Stimulated activated CD8-positive, alpha-beta memory T cell treated with anti-CD3 and anti-CD28 coated beads, Interleukin-12 subunit alpha, Interleukin-12 subunit beta, amount 100 ng/mL, for 1 hour (primary cell): Measurements from ENCODE around the gene NTF3.

ENCODE experiments used
- DNase-seq: peaks from one replicate; pipeline ENCODE4 v3.0.0-alpha.2; 2020; ENCODE audit warnings: low read depth

The NTF3 gene

DNA sequence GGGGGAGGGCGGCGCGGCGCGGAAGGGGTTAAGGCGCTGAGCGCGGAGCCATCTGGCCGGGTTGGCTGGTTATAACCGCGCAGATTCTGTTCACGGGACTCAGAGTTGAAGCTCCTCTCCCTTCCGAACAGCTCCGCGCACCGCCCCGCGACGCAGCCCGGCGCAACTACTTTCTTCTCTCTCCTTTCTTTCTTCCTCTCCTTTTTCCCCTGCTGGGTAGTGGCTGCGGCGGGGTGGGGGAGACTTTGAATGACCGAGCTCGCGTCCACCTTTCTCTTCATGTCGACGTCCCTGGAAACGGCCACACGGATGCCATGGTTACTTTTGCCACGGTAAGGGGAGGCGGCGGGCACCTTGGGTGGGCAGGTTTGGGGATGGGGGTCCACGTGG lies at the start of gene NTF3:
Gene NTF3, plus strand, starts transcription at position 98 of the 390 bp plus-strand sequence. Its CDS starts 217 bp downstream, at position 315.
- no peak for DNase-seq

DNA sequence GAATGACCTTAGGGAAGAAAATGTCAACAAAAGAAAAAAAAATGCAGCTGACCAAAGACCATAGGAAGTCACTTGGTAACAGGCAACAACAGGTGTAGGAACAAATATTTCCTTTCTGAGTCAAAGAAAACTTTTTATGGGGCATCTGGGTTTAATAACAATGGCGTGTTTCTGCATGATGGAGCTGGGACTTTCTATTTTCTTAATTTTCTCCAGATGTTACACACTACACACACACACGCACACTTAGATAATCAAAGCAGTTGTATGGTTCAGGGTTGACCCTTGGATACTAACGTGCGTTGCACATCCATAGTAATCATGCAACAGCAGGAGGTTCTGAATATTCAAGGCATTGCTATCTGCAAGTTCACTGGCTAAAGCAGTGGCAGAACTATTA lies 47.9 kb upstream of the NTF3 start:
- DNase-seq: no peak

DNA sequence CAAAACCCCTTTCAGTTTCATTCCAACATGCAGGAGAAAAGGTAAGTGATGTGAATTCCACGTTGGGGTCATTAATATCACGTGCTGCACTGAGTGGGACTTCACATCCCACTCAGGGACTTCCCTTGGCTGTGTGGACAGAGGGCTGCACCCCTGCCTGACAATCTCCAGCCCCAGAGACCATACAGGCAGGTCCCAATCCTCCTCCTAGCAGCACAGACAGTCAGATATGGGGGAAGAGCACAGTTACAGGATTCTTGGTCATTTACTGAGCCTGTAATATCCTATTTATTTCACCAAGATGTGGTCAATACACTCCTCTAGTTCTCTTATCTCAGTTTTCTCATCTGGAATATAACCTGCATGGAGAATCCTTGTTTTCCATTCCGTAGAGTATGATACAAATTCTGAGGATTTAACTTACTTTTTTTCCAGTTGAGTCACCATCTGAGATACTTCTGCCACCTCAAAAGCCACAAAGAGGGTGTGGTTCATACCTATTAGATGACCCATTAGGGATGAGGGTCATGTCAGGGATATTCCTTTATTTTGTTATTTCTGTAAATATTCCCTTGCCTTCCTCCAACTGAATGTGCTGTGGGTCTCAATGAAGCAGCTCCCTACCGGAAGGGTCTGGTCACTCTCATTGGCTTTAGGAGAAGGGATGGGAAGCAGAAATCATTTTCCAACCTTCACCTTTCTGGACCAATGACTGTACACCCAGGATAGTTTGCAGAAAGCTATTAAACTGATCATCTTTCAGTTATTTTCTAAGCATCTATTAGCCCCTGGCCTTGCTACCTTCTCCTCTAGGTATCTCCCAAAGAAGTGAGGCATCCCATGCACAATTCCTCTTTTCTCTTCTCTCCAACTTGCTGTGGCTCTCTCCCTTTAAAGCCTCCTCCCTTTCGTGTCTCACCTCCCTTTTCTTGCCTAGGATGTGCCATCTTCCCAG lies 43.0 kb upstream of the NTF3 start:
- no peak for DNase-seq

DNA sequence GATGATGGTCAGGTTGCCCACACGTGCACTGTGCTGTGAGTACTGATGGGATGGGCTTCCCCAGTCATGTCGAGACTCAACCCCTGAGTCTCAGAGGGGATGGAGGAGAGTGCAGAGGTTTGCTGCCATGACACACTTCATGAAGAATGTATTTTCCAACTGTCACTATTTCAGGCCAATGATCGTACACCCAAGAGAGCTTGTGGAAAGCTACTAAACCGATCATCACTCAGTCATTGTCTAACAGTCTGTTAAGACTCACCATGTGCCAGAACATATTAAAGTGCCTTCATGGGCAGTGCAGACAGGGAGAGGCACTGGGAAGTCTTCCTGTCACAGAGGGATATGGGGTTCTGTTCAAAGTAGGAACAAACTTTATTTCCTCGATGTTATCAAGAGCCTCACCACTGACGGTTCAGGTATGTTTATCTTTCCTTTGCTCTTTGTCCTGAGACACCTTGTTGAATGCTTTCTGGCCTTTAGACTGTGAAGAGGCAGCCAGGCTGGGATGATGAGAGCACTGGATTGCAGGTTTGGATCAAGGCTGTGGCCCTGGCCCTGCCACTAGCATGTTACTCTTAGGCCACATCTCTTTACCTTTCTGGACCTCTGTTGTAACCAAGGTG lies 41.6 kb upstream of the NTF3 start:
- no peak for DNase-seq

DNA sequence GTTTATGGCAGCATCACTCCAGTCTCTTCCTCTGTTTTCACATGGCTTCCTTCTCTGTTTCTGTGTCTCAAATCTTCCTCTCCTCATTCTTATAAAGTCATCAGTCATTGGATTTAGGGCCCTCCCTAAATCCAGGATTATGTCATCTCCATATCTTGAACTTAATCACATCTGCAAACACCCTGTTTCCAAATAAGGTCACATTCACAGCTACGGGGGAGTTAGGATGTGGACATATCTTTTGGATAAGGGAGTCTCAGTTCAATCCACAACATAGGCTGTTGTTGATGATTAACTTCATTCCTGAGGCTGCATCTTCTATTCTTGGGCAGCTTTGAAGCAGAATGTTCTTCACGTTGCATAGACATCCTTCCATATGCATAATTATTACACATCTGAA lies 40.3 kb upstream of the NTF3 start:
- no peak for DNase-seq

DNA sequence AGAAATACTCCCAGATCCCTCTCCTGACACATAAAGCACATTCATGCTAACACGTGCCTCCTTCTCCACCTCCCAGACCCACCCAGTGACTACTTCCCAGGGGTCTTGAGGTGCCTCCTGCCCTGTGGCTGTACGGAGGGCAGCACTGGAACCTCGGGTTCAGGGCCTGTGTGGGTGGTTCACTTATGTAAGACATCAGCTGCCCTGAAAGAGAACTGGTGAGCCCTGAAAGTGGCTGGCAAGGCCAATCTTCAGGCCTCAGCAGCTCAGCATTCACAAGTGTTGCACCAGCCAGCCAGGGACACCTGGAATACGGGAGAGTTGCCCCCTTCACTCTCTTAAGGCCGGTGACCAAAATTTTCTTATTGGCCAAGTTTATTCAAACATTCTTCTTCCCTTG lies 38.9 kb upstream of the NTF3 start:
- no peak for DNase-seq

DNA sequence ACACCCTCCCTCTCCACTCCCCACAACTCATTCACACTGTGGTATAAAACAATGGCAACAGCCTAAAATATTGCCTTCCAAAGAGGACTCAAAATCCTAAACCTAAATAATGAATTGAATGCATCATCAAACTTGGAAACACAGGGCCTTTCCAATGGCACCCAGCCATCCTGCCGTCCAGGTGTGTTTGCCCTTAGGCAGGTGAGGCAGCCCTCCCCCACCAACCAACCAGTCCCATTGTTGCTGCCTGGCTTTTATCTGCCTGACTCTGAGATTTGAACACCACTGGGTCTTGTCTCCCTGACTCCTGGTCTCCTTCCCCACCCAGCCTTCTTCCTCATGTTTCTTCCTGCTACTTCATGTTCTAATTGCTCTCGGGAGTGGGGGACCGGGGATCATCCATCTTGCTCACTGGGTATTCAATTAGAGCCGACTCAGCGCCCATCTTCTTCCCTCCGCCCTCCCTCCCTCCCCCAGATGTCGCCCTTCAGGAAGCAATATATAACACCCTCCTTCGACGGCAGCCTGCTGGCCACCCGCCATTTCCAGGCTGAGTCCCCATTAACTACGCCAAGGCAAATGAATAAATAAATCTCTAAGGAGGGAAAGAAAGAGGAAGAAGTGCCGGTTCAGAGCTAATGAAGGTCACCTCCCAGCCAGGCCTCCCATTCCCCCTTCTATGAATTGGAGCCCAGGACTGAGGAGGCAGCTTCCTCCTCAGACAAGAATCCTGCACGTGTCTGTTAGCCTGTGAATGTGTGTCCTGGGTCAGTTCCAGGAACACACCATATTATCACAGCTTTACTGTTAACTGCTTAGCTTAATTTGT lies 36.3 kb upstream of the NTF3 start:
- no peak for DNase-seq

DNA sequence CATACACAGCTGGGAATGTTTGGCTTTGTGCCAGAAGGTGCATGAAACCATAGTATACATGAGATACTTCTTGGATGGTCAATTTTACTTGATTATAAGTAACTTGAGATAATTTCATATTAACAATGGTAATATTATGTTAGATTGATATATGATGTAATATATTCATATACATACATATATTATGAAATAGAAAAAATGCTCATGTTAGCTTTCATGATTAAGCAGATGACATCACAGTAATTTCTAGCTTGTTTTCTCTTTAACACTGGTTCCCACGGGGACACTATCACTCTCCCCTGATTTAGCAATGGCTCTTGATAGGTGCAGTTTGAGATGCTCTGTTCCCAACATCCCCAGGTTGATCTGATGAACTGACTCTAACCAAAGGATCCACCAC lies 35.4 kb upstream of the NTF3 start:
- DNase-seq: no peak

DNA sequence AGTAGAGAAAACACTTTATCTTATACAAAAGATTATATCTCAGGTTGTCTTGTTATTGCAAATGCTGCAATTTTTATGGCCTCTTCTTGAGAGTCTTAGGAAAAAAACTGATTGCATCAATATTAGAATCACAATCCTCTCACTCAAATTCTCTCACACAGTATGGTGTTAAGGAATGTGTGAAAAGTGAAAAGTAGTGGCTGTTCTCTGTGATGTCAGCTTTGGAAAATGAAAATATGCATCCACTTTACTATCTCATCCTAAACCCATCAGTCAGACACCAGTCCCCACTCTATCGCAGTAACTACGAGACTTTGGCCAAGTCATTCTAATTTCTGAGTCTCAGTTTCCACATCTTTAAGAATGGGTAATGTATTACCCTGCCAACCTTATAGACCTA lies 32.6 kb upstream of the NTF3 start:
- no peak for DNase-seq

DNA sequence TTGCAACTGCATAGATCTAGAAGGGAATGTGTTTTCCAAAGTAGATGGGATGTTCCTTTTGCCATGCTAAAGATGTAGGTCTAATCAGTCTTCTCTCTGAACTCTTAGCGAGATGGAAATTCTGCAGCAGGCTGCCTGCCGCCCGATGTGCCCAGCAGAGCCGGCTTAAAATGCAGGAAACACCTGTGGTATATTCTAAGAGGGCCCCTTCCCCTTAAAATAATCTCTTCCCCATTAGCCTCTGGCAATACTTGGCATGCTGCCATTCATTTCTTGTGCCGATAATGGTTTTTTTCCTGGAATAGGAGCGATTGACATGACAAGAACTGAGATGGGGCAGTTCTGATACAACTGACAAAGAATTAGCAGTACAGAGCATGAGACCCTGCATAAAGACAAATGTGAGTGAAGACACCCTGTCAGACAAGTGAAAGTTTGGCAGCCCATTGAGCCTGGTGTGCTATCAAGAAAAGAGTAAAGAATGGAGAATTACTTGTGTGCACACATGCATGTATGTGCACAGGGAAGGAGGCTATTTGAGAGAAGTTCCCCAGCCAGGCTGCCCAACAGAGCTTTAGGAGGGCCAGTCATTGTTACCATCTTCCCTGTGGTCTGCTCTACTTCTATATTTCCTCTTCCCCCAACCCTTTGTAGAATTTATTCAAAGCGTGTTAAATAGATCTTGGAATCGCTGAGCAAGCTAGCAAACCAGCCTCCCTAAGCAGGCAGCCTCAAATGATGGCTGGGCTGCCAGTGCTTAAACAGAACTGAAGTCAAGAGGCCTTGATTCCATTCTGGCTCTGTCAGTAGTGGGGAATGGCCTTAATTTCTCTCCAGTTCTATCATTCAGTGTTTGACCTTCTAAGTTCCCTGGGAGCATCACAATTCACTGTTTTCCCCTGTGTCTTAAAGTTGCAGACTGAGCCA lies 29.6 kb upstream of the NTF3 start:
- no peak for DNase-seq

DNA sequence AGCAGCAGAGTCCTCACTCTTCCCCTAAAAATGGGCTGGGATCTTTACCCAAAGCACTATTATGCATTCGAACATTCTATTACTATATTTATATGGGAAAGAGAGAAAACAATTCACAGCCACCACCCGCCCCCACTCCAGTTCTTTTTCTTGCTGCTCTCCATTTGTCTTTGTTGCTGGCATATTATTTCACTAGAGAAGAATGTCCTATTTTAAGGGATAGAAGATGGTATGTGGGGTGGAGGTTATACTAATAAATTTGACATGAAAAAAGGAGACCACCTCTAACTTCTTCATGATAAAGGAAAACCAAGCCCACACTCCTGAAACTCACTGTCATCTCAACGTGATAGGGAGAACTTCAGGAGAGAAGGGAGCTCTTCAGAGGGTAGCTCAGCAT lies 28.5 kb upstream of the NTF3 start:
- DNase-seq: no peak

DNA sequence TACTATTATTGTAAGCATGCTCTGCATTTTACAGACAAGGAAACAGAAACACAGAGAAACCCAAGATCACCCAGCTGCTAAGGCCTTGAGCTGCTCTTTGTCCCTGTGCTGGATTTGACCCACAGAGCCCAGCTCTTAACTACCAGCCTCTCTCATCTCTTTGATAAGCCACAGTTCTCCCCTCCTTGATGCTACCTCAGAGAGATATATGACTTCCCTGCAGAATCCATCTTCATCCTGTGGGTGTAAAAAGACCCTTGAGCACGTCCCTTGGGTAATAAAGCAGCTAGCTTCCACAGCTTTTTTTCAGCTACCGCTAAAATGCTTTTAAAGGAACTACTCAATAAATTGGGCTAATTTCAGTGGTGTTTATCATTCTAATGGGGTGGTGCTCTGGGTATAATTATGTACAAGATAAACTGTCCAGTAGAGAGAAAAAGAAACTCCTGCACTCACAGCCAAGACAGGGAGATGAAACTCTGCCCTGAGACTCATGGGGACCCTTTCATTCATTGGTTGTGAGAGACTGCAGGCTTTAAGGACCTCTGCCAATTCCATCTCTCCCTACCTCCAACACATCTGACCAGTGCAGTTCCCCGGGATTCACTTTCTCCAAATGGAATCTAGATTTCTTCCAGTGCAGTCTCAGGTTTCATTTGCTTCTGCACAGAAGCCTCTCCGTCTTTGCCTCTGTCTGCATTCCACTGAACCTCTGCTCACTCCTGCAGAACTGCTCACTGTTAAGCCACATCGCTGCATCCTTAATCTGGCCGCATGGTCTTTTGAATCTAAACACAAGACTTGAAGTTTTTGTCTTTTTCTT lies 24.7 kb upstream of the NTF3 start:
- no peak for DNase-seq

DNA sequence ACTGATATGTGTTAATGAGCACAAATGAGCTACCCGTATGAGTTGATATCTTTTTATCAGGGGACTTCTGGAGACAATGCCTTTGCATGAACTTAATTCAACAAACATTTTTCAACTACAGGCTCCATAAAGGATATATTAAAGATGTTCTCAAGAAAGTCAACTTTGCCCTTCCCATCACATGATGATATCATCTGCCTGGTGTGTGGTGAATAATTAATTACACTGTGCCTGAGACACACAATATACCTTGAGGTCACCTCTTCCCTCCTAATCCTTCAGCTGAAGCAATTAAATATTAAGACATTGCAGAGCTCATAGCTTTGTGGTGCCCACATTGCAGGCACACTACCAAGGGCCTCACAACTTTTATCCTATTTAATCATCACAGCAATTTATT lies 22.3 kb upstream of the NTF3 start:
- no peak for DNase-seq

DNA sequence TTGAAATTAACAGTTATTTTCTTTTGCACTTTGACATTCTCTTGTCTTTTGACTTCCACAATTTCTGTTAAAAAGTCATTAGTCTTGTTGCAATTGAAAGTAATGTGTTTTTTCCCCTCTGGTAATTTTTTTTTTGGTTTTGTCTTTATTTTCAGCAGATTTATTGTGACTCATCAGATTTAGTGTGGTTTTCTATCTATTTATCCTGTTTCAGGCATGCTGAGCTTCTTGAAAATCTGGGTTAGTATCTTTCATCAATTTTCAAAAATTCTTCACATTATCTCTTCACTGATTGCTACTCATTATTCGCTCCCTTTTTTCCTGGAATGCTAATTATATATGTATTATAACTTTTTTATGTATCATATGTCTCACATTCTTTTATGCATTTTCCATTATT lies 15.3 kb upstream of the NTF3 start:
- no peak for DNase-seq

DNA sequence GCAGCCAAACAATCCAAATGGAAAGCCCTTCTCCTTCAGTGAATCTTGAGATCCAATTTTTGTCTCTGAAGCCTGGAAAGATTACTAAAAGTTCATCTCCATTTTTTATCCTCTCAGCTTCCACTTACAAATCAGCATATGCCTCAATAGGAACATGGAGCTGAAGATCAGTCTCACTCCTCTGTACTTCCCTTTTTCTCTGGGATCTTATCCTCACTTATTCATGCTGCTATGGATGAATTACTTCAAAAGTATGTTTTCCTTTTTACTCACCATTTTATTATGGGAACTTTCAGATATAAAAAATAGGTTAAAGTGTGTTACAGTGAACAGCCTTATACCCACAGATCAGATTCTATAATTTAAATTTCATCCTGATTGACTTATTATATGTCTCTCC lies 14.4 kb upstream of the NTF3 start:
- DNase-seq: no peak

DNA sequence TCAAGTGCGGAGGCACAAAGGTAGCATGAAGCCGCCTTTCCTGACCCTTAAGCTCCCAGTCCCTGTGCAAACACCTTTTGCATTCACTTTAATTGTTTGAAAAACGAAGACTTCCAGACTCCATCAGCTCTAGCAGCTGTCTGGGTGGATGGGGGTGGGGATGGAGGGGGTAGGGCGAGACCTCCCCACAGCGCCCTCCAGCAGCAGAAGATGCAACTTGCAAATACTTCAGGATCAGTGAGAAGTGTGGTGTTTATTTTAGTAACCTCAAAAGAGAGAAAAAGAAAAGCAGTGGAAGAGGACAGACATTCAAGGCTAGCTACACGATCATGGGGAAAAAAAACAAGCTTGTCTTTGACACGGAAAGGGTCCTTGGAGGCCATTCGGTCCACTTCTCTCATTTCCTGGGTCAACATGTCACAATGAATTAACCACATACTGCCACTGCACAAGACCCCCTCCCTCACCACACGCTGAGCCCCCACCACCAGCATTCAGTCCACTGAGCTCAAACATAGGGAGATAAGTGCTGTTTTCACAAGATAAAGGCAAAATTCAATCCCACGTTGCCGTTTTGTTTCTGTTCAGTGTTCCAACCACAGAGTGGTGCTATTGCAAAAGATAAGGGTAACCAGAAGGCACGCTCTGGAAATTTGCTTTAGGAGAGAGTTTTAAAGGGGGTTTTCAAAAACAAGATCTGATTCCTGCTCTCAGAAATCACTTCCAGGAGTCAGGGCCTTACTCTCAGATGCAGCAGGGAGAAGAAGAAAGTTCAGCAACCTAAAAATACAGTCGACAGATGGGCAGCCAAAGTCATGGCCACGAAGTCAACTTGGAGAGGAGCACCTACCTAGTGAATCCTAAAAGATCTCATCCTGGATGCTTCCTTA lies 3.3 kb upstream of the NTF3 start:
- DNase-seq: no peak

DNA sequence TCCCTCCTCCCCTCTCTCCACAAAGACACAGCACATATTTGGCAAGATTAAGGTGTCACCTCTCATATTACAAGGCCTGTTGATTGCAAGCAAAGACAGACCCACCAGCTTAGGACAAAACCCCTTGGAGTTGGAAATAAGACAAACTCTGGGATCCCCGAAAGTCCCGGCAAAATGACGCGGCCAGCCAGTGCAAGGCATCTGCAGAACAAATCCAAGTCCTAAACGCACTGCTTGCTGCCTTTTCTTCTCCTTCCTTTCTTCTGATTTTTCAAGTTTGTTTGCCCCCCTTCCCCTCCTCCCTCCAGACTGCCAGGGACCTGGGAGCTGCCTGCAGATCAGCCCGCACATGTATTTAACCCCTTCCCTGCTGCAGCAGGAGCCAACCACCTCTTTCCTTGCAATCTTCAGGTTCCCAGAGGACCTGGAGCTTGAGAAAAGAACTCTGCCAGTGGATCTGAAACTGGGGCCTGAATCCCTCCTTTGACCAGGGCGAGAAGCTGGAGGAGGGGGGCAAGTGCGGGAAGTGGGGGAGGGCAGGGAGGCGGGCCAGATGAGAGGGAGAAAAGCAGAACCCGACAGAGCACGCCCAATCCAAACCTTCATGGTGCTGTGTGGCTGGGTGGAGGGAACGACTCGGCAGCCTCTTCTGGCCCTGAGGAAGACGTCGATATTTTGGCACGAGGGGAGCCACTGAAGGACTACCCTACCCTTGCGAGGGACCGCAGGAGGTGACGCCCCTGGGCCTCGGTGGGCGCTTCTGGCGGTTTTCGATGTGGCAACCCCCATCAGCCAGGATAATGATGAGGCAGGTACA lies 2.0 kb upstream of the NTF3 start:
- no peak for DNase-seq

DNA sequence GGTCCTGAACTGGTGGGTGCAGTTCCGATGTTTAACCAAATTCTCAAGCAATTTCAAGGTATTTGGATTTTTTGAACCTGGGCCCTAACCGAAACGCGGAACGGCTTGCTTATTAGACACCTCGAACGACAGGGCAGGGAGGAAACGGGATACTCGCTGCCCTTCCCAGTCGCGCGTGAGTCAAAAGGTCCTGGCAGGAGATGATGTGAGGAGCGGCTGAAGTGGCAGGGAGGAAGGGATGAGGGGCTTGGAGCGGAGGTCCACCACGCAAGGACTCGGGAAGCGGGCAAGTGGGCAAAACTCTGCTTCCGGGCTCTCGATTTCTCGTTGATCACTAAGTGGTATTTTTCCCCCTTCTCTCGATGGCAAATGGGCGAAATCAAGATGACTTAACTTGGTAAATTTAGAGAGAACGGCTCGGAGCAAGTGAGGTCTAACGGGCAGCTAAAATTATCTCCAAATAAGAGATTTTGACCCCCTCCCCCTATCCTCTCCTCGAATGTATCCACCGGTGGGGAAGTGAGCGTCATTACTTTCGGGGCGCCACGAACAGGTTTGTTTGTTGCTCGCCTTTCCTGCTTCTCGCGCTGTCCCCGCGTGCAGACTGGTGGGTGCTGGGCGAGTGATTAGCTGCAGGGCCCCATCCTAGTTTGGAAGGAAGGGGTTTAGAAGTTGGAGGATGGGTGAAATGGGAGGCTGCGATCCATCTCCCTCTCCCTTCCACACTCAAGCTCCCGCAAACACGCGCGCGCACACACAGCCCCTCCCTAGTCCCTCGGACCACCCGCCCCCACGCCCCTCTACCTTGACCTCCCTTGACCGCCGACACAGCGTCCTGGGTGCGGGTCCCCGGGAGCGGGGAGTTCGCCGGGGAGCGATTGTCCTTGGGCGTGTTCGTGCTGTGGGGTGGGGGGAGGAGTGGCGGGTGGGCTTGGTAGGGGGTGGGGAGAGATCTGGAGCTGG lies 986 bp upstream of the NTF3 start:
- no peak for DNase-seq
